Psoas muscle (tissue), 8 donors: ENCODE results near the gene STAT3. TPM values are rescaled to one million over a fixed set of nuclear protein-coding genes. Genes with fewer than 3 reads are reported as not detected.

Experiments
- ATAC-seq, 4 donors: fragments of 200-7000 bp; cut with Tn5 transposase; one replicate each; pipeline ENCODE4 v1.9.1; 2020; ENCODE audit warnings: moderate library complexity in 3 of 4, mild to moderate bottlenecking in 2 of 4
- DNase-seq, 2 donors: peaks; one replicate each; pipeline ENCODE4 v3.0.0-alpha.2; 2020
- H3K27ac ChIP-seq: fragments of 200-600 bp; one replicate; pipeline ENCODE4 v1.8.0; 2022
- H3K27me3 ChIP-seq, 3 donors: fragments of 200-600 bp in 1 of 3; one replicate each; pipeline versions ENCODE4 v1.6.1 to v1.8.0; 2013 to 2022; ENCODE audit warnings: low read length in 2 of 3, mild to moderate bottlenecking in 2 of 3, moderate library complexity in 1 of 3; ENCODE audit not compliant: insufficient read depth in 3 of 3
- H3K36me3 ChIP-seq, 2 donors: fragments of 200-600 bp in 1 of 2; one replicate each; pipeline versions ENCODE4 v1.6.1 to v1.8.0; 2013 to 2022; ENCODE audit warnings: low read depth in 1 of 2, mild to moderate bottlenecking in 1 of 2, moderate library complexity in 1 of 2; ENCODE audit not compliant: insufficient read depth in 1 of 2
- H3K4me1 ChIP-seq: fragments of 200-600 bp; one replicate; pipeline ENCODE4 v1.8.0; 2022
- H3K4me3 ChIP-seq: fragments of 200-600 bp; one replicate; pipeline ENCODE4 v1.8.0; 2022; ENCODE audit warnings: mild to moderate bottlenecking
- H3K9me3 ChIP-seq: fragments of 200-600 bp; one replicate; pipeline ENCODE4 v1.8.0; 2022
- WGBS, 3 donors: extraction: QIAGEN DNeasy Blood & Tissue Kit; methylation state at CpG; one replicate each; pipeline versions ENCODE4 v1.1.6 to v1.1.7; 2013; 5-methylcytosine and 5-hydroxymethylcytosine counted together
- intact Hi-C, 2 donors: fragments of 100-400 bp; cut with DNase I; formaldehyde crosslinking; loops; one replicate each; pipeline versions ENCODE4 v1.11.0 to v1.14.2; 2022
- polyA plus RNA-seq, 3 donors: library from polyadenylated mRNA; stranded (reverse); fragments of 200-250 nt; gene quantifications; one replicate each; pipeline ENCODE4 v1.2.3, GENCODE V29; 2013
- total RNA-seq, 4 donors: library from RNA; stranded (reverse); fragmentation: NEBNext Ultra II Directional in 2 of 4; extraction: Animal tissue kit (Norgen Biotek cat#: 25700) in 2 of 4; gene quantifications; one replicate each; pipeline versions ENCODE4 v1.2.1 to v1.2.4, GENCODE V29; 2021 to 2023
- TF ChIP-seq, protein P1 (sequence below): fragments of 200-600 bp; IDR thresholded peaks from one replicate; pipeline ENCODE4 v1.8.0; 2022; ENCODE audit warnings: antibody characterized with exemption
- donor health status: healthy with polysubstance abuse.
- donor health status: DM: no; HTN: no; CAD: no; lungs with moderate emphysema.
- donor health status: Bipolar disorder and iron deficiency.
- donor health status: healthy.
- donor health status: DM: yes; HTN: yes; CAD: no.
- donor health status: DM: no; HTN: no; CAD: no.
- donor health status: DM: no; HTN: no; CAD: no.
- donor health status: DM: yes; HTN: yes; CAD: no.

STAT3 gene
- total and polyA plus RNA-seq, 7 donors, result 67.3 to 279 (median 111) TPM

DNA sequence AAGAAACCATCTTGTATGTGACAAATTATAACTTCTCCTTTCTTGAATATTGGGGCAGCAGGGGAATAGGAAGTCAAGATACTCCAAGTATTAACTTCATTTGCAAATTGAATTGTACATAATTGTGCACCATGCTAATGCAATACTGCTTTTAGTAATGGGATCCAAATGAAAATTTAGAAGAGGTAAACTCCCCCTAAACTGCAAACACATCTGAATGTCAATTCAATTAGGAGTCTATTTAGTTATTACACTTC, 116.5 kb downstream of the STAT3 start:
- intact Hi-C loops, result loop anchor here in 1 of 2 donors (10.0 kb wide), 1 partner anchor 137 kb away; no protein-coding TSS in a partner anchor
- no peaks in the 10 kb centered on the region for H3K9me3 ChIP-seq
- no peak for DNase-seq
- no peaks in the 10 kb centered on the region for H3K27me3 ChIP-seq
- ATAC-seq, result no peak
- TF ChIP-seq, protein P1, sequence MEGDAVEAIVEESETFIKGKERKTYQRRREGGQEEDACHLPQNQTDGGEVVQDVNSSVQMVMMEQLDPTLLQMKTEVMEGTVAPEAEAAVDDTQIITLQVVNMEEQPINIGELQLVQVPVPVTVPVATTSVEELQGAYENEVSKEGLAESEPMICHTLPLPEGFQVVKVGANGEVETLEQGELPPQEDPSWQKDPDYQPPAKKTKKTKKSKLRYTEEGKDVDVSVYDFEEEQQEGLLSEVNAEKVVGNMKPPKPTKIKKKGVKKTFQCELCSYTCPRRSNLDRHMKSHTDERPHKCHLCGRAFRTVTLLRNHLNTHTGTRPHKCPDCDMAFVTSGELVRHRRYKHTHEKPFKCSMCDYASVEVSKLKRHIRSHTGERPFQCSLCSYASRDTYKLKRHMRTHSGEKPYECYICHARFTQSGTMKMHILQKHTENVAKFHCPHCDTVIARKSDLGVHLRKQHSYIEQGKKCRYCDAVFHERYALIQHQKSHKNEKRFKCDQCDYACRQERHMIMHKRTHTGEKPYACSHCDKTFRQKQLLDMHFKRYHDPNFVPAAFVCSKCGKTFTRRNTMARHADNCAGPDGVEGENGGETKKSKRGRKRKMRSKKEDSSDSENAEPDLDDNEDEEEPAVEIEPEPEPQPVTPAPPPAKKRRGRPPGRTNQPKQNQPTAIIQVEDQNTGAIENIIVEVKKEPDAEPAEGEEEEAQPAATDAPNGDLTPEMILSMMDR, result no peak
- H3K36me3 ChIP-seq, result no peaks in the 10 kb centered on the region
- H3K4me1 ChIP-seq, result peaks cover 63% of the 10 kb centered on the region
- no peak overlapping the region for H3K4me3 ChIP-seq
- H3K27ac ChIP-seq, result peak overlapping the region; percentile 44

- DNase-seq (no peak), ATAC-seq (no peak)
- Histone ChIP-seq H3K9me3 (no peaks in the 10 kb centered on the region), H3K27ac (peak overlapping the region; percentile 44), H3K4me1 (peaks cover 65% of the 10 kb centered on the region), H3K36me3 (no peaks in the 10 kb centered on the region), H3K4me3 (no peak overlapping the region), H3K27me3 (no peaks in the 10 kb centered on the region)
- WGBS, 3 donors, result 80 to 82% (median 82%) methylated on average over 3 of the region's 3 CpGs
- TF ChIP-seq, protein P1, result no peak
- intact Hi-C loops, result loop anchor here in 1 of 2 donors (10.0 kb wide), 1 partner anchor 136 kb away; no protein-coding TSS in a partner anchor
These were observed 117.0 kb downstream of the STAT3 start for GRCh38 chr17:42271006-42271778.

DNA sequence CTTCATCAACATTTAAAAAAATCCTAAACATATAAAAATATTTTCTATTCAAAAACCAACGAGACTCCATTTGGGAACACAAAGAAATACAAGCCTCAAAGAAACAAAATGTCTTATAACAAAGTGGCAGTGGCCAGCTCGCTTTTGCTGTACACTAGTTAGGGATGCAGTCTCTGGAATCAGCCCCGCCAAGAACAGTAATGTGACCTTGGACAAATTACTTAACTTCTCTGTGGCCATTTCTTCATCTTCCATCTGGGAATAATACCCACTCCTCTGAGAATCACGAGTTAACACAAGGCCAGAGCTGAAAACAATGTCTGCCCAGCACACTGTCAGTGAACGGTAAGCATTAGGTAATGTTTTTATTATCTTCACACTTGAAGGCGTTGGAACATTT, 117.6 kb downstream of the STAT3 start:
- Histone ChIP-seq H3K27me3 (no peaks in the 10 kb centered on the region), H3K4me1 (peaks cover 65% of the 10 kb centered on the region), H3K36me3 (no peaks in the 10 kb centered on the region), H3K4me3 (no peak overlapping the region), H3K9me3 (no peaks in the 10 kb centered on the region), H3K27ac (peak overlapping the region; percentile 11)
- TF ChIP-seq, protein P1, result no peak
- ATAC-seq (peak in 1 of 4 donors; percentile 11), DNase-seq (no peak)
- intact Hi-C loops, result loop anchor here in 1 of 2 donors (10.0 kb wide), 1 partner anchor 136 kb away; no protein-coding TSS in a partner anchor
- 48 to 71% (median 62%) methylated on average over 6 of the region's 6 CpGs for WGBS, 3 donors

DNA sequence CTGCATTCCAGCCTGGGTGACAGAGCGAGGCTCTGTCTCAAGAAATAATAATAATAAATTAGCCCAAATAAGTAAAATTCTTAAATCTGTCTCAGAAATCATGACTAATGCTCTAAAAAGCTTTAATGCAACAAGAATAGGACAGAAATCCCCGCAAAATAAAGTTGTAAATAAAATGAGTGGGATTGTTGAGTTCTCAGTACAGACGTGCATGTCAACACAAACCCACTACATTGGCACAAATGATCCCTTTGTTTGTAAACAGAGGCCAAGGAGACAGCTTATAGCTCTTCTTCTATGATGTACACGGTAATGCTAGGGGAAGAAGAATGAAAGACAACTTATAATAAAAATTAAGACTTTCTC, 118.1 kb downstream of the STAT3 start:
- ATAC-seq (no peak), DNase-seq (no peak)
- Histone ChIP-seq H3K27me3 (no peaks in the 10 kb centered on the region), H3K27ac (peak overlapping the region; percentile 11), H3K36me3 (no peaks in the 10 kb centered on the region), H3K4me3 (no peak overlapping the region), H3K9me3 (no peaks in the 10 kb centered on the region), H3K4me1 (peaks cover 64% of the 10 kb centered on the region)
- intact Hi-C loops, result loop anchor here in 1 of 2 donors (10.0 kb wide), 1 partner anchor 135 kb away; no protein-coding TSS in a partner anchor
- 72 to 81% (median 79%) methylated on average over 4 of the region's 4 CpGs for WGBS, 3 donors
- TF ChIP-seq, protein P1, result no peak

DNA sequence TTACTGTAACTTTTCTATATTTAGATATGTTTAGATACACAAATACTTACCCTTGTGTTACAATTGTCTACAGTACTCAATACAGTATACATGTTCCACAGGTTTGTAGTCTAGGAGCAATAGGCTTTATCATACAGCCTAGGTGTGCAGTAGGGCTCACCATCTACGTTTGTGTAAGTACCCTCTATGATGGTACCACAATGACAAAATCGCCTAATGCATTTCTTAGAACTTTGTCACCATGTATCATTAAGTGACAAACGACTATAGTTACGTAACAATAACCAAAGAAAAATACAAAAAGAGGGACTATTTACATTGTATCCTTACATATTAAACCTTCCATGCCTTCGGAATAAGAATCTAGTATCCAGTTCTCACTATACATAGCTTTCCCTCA, 120.0 kb downstream of the STAT3 start:
- TF ChIP-seq, protein P1, result no peak
- WGBS, 3 donors, result 84 to 92% (median 88%) methylated on average over 5 of the region's 5 CpGs
- H3K36me3 ChIP-seq, result no peaks in the 10 kb centered on the region
- peaks cover 45% of the 10 kb centered on the region for H3K4me1 ChIP-seq
- ATAC-seq, result no peak
- H3K9me3 ChIP-seq, result no peaks in the 10 kb centered on the region
- no peaks in the 10 kb centered on the region for H3K27me3 ChIP-seq
- intact Hi-C loops, result no loop called here
- DNase-seq, result no peak
- peak overlapping the region; percentile 72 for H3K27ac ChIP-seq
- H3K4me3 ChIP-seq, result no peak overlapping the region
